Measurements from ENCODE around the gene SIGLEC15.

DNA sequence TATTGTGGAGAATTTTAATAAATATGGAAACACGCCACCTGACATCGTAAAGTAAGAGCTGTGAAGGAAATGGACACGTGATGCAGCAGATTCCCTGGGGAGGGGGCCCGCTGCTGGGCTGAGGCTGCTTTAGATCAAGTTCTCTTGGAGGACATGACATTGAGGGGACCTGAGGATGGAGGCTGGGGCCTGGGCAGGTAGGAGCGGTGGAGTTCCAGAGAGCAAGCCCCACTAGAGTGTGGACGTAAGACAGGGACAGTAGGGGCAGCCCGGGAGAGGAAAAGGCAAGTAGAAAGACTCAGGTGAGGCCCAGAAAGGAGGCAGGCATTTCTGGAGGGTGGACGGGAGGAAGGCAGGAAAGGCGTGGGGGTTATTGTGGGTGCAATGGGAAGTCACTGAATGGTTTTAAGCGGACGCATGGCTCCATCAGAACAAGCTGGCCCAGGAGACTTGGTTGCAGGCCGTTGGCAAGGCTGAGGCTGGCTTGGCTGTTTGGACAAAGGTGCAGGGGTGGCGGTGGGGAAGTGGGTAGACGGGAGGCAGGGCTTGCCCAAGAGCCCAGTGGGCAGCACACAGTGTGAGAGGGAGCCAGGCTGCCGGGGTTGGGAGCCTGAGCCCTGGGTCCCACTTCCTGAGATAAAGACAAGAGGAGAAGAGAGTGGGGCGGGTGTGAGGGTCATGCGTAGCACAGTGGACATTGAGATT lies 15.7 kb downstream of the SIGLEC15 start:
- TF ChIP-seq EP300 (IDR thresholded peaks at IDR 0.05) (no peak), POLR2AphosphoS5 (IDR thresholded peaks at IDR 0.05) (no peak), POLR2A (IDR thresholded peaks at IDR 0.05) (no peak)
- TF ChIP-seq, protein P1, sequence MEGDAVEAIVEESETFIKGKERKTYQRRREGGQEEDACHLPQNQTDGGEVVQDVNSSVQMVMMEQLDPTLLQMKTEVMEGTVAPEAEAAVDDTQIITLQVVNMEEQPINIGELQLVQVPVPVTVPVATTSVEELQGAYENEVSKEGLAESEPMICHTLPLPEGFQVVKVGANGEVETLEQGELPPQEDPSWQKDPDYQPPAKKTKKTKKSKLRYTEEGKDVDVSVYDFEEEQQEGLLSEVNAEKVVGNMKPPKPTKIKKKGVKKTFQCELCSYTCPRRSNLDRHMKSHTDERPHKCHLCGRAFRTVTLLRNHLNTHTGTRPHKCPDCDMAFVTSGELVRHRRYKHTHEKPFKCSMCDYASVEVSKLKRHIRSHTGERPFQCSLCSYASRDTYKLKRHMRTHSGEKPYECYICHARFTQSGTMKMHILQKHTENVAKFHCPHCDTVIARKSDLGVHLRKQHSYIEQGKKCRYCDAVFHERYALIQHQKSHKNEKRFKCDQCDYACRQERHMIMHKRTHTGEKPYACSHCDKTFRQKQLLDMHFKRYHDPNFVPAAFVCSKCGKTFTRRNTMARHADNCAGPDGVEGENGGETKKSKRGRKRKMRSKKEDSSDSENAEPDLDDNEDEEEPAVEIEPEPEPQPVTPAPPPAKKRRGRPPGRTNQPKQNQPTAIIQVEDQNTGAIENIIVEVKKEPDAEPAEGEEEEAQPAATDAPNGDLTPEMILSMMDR (IDR thresholded peaks at IDR 0.05) = no peak

Measured in stomach (tissue), 4 donors.